Activated CD8-positive, alpha-beta memory T cell treated with anti-CD3 and anti-CD28 coated beads, Interleukin-2, amount 50 U/mL, for 4 hours (primary cell): ENCODE measurements around the gene GUCY2F.
A peak's percentile ranks its signal among the peaks of the same experiment; 100 is the strongest.

Experiments used
- DNase-seq: peaks from one replicate; pipeline ENCODE4 v3.0.0-alpha.2; 2020

The GUCY2F gene

DNA sequence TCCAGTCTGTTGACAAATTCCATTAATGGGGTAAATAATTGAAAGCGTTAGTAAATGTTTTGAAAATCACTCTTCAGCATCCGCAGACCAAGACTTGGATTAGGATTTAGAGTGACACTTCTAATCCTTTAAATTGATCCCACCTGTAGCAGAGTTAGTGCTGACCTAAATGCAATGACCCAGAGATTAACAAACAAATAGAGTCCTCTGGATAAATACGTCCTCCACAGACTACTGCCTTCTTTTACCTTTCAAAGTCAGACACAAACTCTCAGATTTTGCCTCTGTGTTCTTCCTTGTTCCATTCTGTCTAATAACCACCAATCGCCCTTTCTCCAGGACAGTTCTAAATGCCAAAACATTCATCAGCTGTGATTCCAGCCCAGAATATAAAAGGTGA, at the start of gene GUCY2F:
TSS of gene GUCY2F (minus strand) at position 101 of the 400 bp plus-strand sequence. CDS start 6,150 bp downstream, outside the sequence.
- DNase-seq, result no peak

DNA sequence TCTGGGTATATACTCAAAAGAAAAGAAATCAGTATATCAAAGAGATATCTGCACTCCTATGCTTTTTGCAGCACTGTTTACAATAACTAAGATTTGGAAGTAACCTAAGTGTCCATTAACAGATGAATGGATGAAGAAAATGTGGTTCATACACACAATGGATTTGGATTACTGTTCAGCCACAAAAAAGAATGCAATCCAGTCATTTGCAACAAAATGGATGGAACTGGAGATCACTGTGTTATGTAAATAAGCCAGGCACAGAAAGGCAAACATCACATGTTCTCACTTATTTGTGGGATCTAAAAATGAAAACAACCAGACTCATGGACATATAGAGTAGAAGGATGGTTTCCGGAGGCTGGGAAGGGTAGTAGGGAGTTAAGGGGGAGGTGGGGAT, 37.1 kb upstream of the GUCY2F start:
- DNase-seq, result no peak

DNA sequence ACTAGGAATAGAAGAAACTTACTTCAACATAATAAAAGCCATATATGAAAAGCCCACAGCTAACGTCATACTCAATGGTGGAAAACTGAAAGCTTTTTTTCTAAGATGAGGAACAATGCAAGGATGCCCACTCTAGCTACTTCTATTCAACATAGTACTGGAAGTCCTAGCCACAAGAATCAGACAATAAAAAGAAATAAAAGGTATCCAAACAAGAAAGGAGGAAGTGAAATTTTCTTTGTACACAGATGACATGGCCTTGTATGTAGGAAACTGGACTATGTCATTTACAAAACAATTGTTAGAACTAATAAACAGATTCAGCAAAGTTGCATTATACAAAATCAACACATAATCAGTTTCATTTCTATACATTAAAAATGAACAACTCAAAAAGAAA, 29.2 kb upstream of the GUCY2F start:
- DNase-seq, result no peak

DNA sequence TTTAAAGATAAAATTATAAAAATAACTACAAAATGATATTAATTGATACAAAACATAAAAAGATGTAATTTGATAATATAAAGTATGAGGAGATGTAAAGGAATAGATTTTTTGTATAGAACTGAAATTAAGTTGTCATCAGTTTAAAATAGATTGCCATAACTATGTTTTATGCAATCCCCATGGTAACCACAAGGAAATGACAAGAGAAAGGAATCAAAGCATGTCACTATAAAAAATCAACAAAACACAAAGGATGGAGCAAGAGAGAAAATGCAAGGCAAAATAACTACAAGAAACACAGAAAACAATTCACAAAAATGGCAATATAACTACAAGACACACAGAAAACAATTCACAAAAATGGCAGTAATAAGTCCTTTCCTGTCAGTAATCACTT, 27.0 kb upstream of the GUCY2F start:
- DNase-seq, result no peak

DNA sequence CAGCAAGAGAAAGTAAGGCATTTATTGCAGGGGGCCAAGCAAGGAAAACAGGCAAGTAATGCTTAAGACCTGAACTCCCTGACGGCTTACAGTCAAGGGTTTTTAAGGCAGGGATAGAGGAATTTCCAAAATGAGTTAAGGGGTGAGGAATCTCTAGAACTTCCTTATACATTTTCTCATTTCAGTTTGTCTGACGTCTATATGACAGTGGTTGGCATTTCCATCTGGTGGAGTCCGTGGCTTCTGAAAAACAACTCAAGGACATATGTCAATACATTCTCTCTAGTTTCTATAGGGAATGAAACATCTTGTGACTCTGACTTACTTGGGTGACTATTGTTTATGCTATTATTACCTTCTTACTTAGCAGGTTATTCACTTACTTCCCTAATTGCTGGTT, 19.3 kb upstream of the GUCY2F start:
- no peak for DNase-seq

DNA sequence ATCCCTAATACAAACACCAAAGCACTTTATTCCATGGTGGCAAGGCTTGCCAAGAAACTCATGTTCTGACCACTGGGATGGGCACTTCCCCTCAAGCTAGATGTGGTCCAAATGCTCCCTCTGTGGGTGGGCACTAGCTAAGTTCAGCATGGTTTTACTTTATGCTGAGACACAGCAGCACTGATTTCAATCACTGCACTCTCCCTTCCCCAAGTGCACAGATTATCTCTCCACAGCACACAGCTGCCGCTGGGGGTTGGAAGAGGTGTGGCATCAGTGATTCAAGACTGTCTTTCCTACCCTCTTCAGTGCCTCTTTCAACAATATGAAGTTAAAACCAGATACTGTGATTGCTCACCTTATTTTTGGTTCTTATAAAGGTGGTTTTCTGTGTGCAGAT, 16.5 kb upstream of the GUCY2F start:
- no peak for DNase-seq

DNA sequence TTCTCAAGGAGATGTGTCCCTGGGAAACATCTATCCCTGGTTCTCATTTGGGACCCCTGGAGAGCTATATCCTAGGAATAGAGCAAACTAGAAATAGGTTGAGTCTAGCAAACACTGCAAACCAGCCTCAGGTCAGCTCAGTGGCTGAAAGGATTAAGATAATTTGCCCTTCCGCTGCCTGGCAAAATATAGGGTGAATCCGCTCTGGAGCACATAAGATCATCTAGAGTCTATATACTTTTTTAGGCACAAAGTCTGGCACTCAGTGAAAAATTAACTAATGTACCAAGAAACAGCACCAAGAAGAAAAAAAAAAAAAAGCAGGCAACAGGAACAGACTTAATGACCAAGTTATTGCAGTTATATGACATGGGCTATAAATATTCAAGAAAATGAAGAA, 7.3 kb upstream of the GUCY2F start:
- DNase-seq, result no peak

DNA sequence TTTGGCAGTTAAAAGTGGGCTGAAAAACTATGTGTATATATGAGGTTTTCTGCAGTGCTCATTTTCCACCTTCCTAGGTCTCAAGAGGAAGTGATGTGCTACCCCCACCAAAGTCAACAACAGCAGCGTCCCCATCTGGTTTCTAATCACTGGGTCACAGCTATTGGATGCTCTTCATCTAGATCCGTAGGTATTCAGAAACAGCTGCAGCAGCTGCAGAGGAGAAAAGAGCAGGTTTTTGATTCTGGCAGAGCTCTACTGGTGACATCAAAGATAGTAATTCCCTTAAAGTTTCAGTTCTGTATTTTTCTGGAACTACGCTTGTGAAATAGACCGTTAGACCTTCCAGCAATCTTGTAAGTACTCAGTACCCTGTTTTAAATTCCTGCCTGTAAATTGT, 5.8 kb upstream of the GUCY2F start:
- no peak for DNase-seq

DNA sequence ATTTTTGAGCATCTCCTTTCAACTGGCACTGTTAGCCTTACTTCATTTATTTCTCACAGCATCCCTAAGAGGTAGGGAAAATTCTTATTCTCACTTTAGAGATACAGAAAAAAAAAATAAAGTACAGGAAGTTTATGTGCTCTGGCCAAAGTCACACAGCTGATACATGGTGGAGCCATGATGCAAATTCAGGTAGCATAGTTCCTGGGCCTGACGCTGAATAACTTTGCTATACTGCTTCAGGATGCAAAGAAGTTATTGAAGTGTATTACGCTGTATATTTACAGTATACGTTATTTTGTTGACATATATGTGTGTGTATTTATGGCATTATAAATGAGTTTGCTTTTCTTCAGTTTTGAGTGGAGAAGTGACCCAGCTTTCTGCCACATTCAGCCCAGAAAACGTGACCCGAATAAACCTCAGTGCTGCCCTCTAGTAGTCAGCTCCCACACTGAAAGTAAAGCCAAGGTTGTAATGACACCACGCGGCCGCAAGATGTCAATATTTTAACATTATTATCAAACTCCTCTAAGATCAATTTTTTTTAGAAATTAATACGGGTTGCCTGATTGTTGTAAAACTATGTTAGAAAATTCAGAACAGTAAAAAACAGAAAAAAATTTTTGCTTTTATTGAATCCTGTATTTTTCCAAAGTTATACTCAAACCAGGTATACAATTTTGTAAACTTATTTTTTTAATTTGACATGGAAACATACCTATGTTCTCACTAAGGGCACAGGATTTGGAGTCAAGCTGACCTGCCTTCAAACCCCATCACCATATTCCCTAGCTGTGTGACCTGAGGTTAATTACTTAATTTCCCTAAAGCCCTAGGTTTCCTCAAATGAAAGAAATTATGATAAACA, 3.8 kb upstream of the GUCY2F start:
- peak; percentile 60 for DNase-seq

DNA sequence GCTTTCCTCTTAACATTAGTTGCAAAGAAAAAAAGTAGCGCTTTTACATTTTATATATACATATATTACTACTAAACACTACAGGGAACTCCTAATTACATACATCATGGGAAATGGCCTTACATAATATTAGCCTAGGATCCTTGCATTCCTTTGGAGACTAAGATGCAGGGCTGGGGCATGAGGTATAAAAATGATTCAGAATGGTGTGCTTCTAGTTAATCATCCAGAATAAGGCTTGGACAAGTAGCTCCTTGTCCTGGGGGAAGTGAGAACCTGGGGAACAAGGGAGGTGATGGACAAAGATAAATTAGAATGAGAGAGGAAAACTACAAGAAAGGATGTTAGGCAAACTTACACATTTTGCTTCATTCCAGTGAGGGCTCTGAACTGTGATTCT, 3.0 kb upstream of the GUCY2F start:
- DNase-seq, result no peak

DNA sequence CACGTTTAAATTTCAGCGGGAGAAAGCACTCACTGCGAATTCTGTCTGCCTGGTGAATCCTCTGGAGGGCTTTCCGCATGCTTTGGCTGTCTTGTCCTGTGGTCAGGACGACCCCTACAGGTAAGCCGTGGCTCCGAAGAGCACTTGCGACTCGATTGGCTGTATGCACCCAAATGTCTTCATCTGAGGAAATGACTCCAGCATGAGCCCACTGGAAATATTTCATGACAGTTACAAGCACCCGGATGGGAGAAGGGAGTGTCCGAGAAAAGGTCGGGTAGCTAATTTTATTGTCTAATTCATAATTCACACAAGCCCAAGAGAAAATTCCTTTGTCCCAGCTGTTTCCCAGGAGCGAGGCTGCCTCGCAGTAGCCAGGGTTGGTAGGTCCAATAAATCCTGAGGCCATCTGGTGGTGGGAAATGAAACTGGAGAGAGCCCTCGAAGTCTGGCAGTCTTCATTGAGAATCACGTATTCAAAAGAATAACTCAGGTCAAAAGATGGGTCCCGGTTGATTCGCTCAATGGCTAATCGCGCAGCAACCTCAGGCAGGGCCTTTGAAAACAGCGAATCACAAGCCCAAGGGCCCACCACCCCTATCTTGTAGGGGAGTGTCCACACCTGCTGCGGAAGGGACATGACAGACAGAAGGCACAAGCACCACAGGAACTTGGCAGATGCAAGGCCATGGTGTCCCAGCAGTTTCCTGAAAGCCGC, 6.6 kb downstream of the GUCY2F start:
- DNase-seq, result no peak

DNA sequence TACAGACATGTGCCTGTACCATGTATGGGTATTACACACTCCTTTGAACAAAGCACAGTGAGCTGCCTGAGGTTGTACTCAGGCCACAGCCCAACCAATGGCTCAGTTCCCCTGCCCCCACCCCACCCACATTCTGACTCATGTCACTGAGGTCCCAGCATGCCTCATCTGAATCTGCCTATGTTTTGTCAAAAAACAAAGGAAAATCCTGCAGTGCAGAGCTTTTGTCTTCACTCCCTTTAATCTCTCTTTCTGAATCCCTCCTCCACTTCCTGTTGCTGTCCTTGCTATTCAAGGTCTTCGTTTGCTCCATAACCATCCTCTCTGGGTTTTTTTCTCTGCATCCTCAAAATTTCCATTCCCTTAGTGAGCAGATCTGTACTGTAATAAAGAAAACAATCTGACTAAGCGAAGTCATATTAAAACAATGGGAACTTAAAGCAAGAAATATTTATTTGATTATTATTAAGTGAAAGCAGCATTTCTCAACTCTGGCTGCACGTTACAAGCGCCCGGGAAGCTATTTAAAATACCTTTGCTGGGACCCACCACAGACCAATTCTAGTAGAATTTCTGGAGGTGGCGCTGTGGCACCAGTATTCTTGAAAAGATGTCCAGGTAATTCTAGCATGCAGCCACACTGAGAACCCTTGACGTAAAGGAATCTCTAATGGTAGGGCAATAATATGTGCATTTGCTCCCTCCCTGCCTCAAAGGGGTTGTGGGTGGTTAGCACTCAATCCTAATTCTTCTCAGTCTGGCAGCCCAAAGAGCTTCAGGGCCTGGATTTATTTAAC, 8.7 kb downstream of the GUCY2F start:
- peak; percentile 18 for DNase-seq

DNA sequence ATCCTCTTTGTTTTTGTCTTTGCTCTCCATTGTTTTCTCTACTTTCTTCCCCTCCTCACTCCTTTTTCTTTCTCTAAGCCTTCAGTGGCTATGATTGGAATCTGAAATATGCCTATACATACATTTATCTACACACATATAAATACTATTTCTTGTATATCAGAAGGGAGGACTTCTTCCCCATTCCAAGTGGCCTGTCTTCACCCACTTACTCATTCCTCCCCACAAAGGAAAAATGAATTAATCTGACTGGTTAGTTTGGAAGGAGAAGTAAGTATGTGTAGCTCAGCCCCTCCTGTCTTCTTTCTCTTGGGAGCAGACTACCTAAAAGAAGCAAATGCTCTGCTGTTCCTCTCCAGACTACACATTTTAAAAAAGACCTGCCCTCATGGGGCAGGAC, 17.7 kb downstream of the GUCY2F start:
- no peak for DNase-seq

DNA sequence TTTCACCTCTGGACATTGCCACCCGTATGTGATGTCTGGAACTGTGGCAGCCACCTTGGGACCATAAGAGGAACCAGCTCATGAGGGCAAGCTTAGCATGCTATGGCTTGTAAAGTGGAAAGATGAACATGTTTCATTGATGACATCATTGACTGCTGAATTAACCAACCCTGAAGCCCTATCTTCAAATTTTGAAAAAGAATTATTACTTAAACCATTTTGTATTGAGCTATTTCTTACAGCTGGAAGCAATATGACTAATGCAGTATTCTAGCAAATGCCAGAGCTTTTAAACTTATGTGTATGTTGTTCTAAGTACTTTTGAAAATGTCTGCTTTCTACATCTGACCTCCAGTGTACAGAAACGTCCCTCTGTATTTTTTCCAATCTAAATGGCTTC, 18.1 kb downstream of the GUCY2F start:
- DNase-seq, result no peak

DNA sequence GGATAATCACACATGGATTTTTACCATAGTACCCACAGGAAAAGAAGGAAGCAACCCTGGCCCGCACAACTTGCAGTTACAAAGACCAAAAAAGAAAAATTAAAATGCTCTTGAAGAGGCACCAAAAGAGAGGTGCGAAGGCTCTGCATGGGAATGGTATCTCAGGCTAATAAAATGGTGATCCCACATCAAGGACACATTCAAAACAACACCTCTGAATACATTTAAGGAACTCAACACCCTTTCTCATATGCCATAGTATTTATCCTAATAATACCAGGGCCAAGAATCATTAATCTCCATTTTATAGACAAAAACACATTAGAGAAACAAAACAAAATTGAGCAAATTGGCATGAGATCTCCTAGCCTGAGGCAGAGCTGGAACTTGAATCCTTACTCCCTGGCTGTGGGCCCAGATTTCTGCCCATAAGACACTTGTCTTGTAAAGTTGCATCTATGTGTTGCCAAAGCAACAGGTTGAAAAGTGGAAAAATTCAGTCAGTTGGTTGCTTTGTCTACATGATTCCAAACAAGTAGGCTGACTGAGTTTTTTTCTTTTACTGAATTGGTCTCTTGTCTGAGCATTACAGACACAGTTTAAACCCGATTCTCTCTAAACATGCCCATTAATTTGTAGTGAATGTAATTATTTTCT, 33.5 kb downstream of the GUCY2F start:
- no peak for DNase-seq

DNA sequence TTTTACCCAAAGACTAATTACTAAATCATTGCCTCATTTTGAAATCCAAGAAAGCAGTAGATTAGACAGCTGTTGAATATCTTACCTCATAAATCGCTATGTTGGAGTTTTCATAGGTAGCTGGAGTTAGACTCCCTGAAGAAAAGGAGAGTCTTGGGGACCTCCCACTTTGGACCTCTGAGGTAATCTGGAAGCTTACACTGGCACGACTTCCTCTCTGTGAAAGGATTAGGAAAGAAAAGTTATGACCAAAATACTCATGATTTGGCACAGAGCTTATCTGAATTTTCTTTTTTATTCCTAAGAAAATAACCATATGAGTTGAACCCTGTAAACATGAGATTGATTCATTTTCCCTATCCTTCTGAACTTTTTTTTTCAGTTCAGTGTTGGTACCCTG, 40.6 kb downstream of the GUCY2F start:
- no peak for DNase-seq

DNA sequence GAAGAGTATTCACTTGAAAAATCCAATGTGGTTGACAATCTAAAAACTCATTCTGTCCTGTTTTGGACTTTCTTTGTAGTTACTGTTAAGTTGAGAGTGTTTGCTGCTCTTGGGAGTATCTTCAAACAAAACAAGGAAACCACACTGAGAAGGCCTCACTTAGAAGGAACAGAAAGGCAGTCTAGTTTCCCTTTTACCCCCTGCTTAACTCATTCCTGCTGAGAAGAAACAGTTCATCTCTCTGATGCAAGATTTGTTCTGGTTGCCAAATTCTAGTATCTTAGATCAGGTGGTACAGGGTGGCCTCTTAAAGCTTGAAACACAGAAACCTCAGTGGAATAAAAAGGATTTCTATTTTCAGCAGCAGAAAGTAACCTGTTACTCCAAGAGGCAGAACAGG, 41.4 kb downstream of the GUCY2F start:
- DNase-seq, result no peak

DNA sequence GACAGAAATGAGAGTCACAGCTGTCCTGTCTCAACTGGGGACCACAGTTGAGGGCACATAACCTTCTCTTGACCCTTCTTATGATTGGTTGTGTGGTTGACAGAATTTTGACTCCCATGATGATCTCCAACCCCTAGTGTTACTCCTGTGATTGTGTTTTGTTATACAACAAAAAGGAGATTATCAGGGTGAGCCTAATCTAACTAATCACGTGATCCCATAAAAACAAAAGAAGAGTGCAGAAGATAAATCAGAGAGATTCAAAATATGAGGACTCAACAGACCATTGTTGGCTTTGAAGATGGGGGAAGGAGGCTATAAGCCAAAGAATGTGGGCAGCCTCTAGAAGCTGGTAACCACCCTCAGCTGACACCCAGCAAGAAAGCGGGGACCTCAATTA, 72.7 kb downstream of the GUCY2F start:
- DNase-seq, result no peak

DNA sequence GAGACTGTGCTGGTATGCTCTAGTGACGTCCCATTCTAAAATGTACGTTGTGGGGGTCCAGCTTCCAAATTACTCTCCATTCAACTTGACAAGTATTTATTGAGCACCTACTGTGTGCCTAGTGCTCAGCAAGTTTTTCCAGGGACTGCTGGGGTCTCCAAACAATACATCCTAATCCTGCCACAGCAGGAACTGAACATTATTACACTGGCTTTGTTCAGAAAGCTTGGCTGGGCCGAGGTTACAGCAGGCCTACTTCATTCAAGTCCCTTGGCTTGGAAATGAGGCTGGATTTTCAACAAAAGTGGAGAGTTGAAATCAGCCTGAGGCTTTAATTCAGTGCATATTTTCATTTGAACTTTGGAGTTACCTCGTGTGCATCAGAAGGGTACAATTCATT, 78.0 kb downstream of the GUCY2F start:
- no peak for DNase-seq

DNA sequence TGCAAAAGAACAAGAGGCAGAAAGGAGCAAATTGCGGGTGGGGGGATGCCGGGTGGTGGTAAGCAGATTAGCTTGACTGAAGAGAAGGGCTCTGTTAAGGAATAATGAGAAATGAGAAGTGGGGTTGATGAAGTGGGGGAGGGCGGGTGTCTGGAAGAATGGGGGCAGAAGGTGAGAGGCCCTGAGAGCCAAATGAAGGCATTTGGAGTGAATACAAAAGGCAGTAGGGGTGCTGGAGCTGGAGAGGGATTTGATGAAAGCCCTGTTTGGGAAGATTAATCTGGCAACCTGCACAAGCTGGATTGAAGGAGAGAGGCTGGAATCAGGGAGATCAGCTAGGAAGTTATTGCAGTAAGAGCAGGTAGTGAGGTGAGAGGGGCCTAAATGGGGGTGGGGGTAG, 82.1 kb downstream of the GUCY2F start:
- DNase-seq, result no peak

DNA sequence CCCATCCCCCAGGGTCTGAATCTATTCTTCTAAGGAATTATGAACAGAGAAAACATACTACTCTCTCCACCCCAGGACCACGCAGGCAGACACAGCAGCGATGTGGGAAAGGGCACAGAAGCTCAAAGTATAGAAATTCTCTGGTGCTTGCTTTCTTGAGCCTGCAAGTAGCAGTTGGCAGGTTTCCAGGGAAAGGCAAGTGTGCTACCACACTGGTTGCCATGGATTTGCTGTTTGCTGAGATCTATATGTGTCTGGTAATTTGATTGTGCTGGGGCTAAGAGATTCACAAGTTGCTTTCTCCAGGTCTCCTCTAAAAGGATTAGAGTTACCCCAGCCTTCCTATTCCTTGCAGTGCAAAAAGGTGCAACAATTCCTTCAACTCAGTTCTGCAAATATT, 83.1 kb downstream of the GUCY2F start:
- DNase-seq, result no peak

DNA sequence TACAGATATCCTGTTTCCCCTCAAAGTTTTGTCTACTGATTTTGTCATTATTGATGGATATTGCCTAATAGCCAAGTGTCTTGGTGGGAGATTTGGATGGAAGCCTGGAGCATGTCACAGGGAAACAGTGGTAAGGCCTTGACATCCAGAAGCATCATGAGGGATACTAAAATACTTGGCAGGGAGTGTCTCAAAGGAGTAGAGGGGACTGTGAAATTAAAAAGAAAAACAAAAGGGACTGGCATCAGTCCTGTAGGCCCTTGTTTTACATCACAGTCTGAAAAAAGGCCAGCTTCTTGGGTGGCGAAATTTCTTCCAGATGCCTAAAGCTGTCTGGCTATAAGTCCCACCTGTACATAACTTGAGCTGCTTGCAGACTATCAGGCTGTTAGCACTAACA, 83.8 kb downstream of the GUCY2F start:
- DNase-seq, result no peak

DNA sequence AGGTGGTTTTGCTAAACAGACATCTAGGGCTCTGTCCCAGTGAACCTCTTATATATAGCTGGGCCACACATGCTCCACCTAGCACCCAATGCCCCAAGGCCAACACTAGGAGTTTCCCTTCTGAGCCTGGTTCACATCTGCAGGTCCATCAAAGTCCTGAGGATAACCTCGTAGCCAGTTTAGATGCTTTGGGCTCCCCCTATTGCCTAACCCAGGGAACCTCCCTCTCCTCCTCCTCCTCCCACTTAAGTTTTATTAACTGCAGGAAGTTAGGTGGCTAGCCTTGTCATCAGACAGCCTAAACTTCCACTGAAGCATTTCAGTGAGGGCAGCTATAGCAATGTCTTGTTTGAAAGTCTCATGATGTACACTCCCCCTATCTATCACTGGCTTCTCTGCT, 88.0 kb downstream of the GUCY2F start:
- no peak for DNase-seq
